Neural cell (in vitro differentiated cells): ENCODE measurements around the gene VAT1L. TPM values are rescaled to one million over a fixed set of nuclear protein-coding genes. Genes with fewer than 3 reads are reported as not detected.

Experiments
- H2AFZ ChIP-seq: fragments of 200-600, 300-800 bp; sonication (generic), shearing (Covaris generic); 2 replicates; pipeline ENCODE4 v1.6.0; 2014; ENCODE audit warnings: low read depth, mild to moderate bottlenecking, antibody characterized with exemption, low read length, moderate library complexity
- H3F3A ChIP-seq: fragments of 200-600 bp; shearing (Covaris generic); 2 replicates; pipeline ENCODE4 v1.6.1; 2016; ENCODE audit warnings: mild to moderate bottlenecking, moderate library complexity, mixed read lengths, antibody characterized with exemption, low read length; ENCODE audit not compliant: insufficient read depth, poor library complexity, severe bottlenecking
- H3K27ac ChIP-seq: fragments of 200-600, 300-800 bp; sonication (generic), shearing (Covaris generic); 2 replicates; pipeline ENCODE4 v1.5.1; 2014; ENCODE audit warnings: mild to moderate bottlenecking, low read length, moderate library complexity
- H3K27me3 ChIP-seq: fragments of 300-800, 200-600 bp; sonication (generic), shearing (Covaris generic); 2 replicates; pipeline ENCODE4 v1.6.0; 2014; ENCODE audit warnings: mild to moderate bottlenecking, low read depth, low read length, moderate library complexity; ENCODE audit not compliant: insufficient read depth
- H3K36me3 ChIP-seq: fragments of 300-800, 200-600 bp; sonication (generic), shearing (Covaris generic); 2 replicates; pipeline ENCODE4 v1.5.1; 2014; ENCODE audit warnings: mild to moderate bottlenecking, antibody characterized with exemption, low read length, moderate library complexity; ENCODE audit not compliant: insufficient read depth
- H3K4me2 ChIP-seq: fragments of 300-800, 200-600 bp; sonication (generic), shearing (Covaris generic); 2 replicates; pipeline ENCODE4 v1.6.0; 2014; ENCODE audit warnings: mild to moderate bottlenecking, low read length
- H3K4me3 ChIP-seq: fragments of 300-800, 200-600 bp; sonication (generic), shearing (Covaris generic); 2 replicates; pipeline ENCODE4 v1.5.1; 2014; ENCODE audit warnings: mild to moderate bottlenecking, low read length, moderate library complexity
- H3K79me2 ChIP-seq: fragments of 200-600 bp; shearing (Covaris generic); replicated peaks from 2 replicates; pipeline ENCODE4 v1.6.0; 2014; ENCODE audit warnings: mild to moderate bottlenecking, low read length, moderate library complexity; ENCODE audit not compliant: insufficient read depth
- H3K9ac ChIP-seq: fragments of 300-800, 200-600 bp; sonication (generic), shearing (Covaris generic); 2 replicates; pipeline ENCODE4 v1.6.1; 2016; ENCODE audit warnings: mild to moderate bottlenecking, low read length, mixed read lengths
- H3K9me2 ChIP-seq: fragments of 200-600 bp; shearing (Covaris generic); 2 replicates; pipeline ENCODE4 v1.6.1; 2016; ENCODE audit warnings: mild to moderate bottlenecking, low read length, mixed read lengths; ENCODE audit not compliant: insufficient read depth
- H3K9me3 ChIP-seq: fragments of 200-600, 300-800 bp; sonication (generic), shearing (Covaris generic); 2 replicates; pipeline ENCODE4 v1.6.1; 2016; ENCODE audit warnings: mild to moderate bottlenecking, mixed run types, low read length, moderate library complexity, mixed read lengths
- H4K20me1 ChIP-seq: fragments of 200-600 bp; shearing (Covaris generic); 2 replicates; pipeline ENCODE4 v1.6.1; 2016; ENCODE audit warnings: mild to moderate bottlenecking, mixed run types; ENCODE audit not compliant: insufficient read depth
- EP300 ChIP-seq: fragments of 450-650 bp; conservative IDR thresholded peaks from 2 replicates; pipeline ENCODE4 v1.6.1; 2014; ENCODE audit warnings: antibody characterized with exemption, mild to moderate bottlenecking, moderate library complexity; ENCODE audit not compliant: poor library complexity, severe bottlenecking
- EZH2 ChIP-seq: fragments of 200-600, 300-800 bp; shearing (Covaris generic), sonication (generic); IDR thresholded peaks from 2 replicates; pipeline ENCODE4 v1.6.1; 2014; ENCODE audit warnings: antibody characterized with exemption, low read length, borderline replicate concordance, mild to moderate bottlenecking; ENCODE audit not compliant: insufficient read depth, poor library complexity, severe bottlenecking
- MXI1 ChIP-seq: fragments of 450-650 bp; conservative IDR thresholded peaks from 2 replicates; pipeline ENCODE4 v1.6.1; 2014; ENCODE audit warnings: antibody characterized with exemption, mild to moderate bottlenecking; ENCODE audit not compliant: poor library complexity, severe bottlenecking
- POLR2AphosphoS5 ChIP-seq: IDR thresholded peaks from 2 replicates; pipeline ENCODE4 v1.6.1; 2012
- RAD21 ChIP-seq: fragments of 450-650 bp; conservative IDR thresholded peaks from 2 replicates; pipeline ENCODE4 v1.6.1; 2014; ENCODE audit warnings: antibody characterized with exemption, mild to moderate bottlenecking, moderate library complexity
- REST ChIP-seq: IDR thresholded peaks from 2 replicates; pipeline ENCODE4 v1.6.1; 2012; ENCODE audit warnings: borderline replicate concordance
- SMC3 ChIP-seq: fragments of 450-650 bp; conservative IDR thresholded peaks from 2 replicates; pipeline ENCODE4 v1.6.1; 2014; ENCODE audit warnings: antibody characterized with exemption, mild to moderate bottlenecking, moderate library complexity; ENCODE audit not compliant: poor library complexity
- TAF1 ChIP-seq: IDR thresholded peaks from 2 replicates; pipeline ENCODE4 v1.6.1; 2012; ENCODE audit warnings: low read depth
- polyA plus RNA-seq: library from polyadenylated mRNA; depleted of rRNA; stranded (reverse); fragments of >200 nt; gene quantifications from 2 replicates; pipeline ENCODE4 v1.2.3, GENCODE V29; 2014
- TF ChIP-seq, protein P1 (sequence below): fragments of 450-650 bp; IDR thresholded peaks from 2 replicates; pipeline ENCODE4 v1.5.1; 2014; ENCODE audit warnings: antibody characterized with exemption, mild to moderate bottlenecking, moderate library complexity; ENCODE audit not compliant: poor library complexity, severe bottlenecking

VAT1L gene
- polyA plus RNA-seq, 1 donor from 2014 or later: 54.5 TPM

DNA sequence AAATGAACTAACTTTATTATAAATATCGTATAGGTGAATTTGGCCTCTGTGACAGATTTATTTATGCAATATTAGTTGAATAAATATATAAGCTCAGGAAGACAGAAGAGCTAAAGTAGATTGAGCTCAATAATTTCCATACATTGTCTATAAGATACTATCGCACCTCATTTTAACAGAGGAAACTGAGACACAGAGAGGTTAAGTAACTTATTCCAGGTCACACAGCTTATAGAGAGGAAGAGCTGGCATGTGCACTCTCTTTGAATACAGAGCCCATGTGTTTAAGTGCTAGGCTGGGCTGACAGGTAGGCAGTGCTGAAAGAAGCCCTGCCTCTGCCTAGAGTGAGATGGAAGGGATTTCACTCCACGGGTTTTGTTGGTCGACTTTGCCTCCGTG is 48.4 kb downstream of the VAT1L start:
- no peaks in the 10 kb centered on the region for H3K9me3 ChIP-seq
- no peak overlapping the region for H3K4me3 ChIP-seq
- H4K20me1 ChIP-seq: no peaks in the 10 kb centered on the region
- H3K27me3 ChIP-seq: no peaks in the 10 kb centered on the region
- no peaks in the 10 kb centered on the region for H3F3A ChIP-seq
- no peak overlapping the region for H3K4me2 ChIP-seq
- no peak overlapping the region for H3K27ac ChIP-seq
- H3K9me2 ChIP-seq: no peaks in the 10 kb centered on the region
- no peak overlapping the region for H3K9ac ChIP-seq
- no peaks in the 10 kb centered on the region for H3K36me3 ChIP-seq
- no peak overlapping the region for H2AFZ ChIP-seq
- TF ChIP-seq EP300 (no peak), POLR2AphosphoS5 (no peak), SMC3 (no peak), EZH2 (no peak)
- TF ChIP-seq, protein P1, sequence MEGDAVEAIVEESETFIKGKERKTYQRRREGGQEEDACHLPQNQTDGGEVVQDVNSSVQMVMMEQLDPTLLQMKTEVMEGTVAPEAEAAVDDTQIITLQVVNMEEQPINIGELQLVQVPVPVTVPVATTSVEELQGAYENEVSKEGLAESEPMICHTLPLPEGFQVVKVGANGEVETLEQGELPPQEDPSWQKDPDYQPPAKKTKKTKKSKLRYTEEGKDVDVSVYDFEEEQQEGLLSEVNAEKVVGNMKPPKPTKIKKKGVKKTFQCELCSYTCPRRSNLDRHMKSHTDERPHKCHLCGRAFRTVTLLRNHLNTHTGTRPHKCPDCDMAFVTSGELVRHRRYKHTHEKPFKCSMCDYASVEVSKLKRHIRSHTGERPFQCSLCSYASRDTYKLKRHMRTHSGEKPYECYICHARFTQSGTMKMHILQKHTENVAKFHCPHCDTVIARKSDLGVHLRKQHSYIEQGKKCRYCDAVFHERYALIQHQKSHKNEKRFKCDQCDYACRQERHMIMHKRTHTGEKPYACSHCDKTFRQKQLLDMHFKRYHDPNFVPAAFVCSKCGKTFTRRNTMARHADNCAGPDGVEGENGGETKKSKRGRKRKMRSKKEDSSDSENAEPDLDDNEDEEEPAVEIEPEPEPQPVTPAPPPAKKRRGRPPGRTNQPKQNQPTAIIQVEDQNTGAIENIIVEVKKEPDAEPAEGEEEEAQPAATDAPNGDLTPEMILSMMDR: no peak
- H3K79me2 ChIP-seq: no peaks in the 10 kb centered on the region

GRCh38 chr16:77838597-77839255 is 50.4 kb downstream of the VAT1L start:
- H3K4me2 ChIP-seq: no peak overlapping the region
- no peaks in the 10 kb centered on the region for H3K9me3 ChIP-seq
- no peaks in the 10 kb centered on the region for H3F3A ChIP-seq
- no peak overlapping the region for H3K4me3 ChIP-seq
- no peak overlapping the region for H3K27ac ChIP-seq
- H3K79me2 ChIP-seq: no peaks in the 10 kb centered on the region
- no peaks in the 10 kb centered on the region for H3K36me3 ChIP-seq
- no peaks in the 10 kb centered on the region for H4K20me1 ChIP-seq
- H2AFZ ChIP-seq: no peak overlapping the region
- no peaks in the 10 kb centered on the region for H3K27me3 ChIP-seq
- no peaks in the 10 kb centered on the region for H3K9me2 ChIP-seq
- H3K9ac ChIP-seq: no peak overlapping the region
- no peak for TF ChIP-seq MXI1
- no peak for TF ChIP-seq SMC3
- TF ChIP-seq EZH2: no peak
- TF ChIP-seq TAF1: no peak
- TF ChIP-seq POLR2AphosphoS5: no peak
- no peak for TF ChIP-seq REST
- TF ChIP-seq EP300: no peak
- TF ChIP-seq RAD21: no peak

DNA sequence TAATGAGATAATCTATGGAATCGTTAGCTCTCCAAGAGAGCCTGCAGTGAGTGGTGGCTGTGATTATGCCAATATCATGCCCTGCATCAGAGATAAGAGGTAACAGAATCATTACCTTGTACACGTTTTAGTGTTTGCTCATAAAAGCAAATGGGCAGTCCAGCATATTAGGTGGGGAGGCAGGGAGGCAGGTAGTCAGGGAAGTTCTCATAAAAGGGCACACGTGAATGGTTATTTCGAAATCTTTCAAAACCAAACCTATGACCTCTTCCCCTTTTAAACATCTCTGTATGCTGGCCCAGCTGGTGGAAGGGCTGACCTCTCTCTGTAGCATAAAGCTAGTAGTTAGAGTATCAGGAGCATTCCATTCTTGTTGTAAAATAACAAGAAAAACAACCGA is 51.7 kb downstream of the VAT1L start:
- Histone ChIP-seq H3K27ac (no peak overlapping the region), H3K9ac (no peak overlapping the region), H3K9me3 (no peaks in the 10 kb centered on the region), H2AFZ (no peak overlapping the region), H3K9me2 (no peaks in the 10 kb centered on the region), H3K27me3 (no peaks in the 10 kb centered on the region), H3K36me3 (no peaks in the 10 kb centered on the region), H4K20me1 (no peaks in the 10 kb centered on the region), H3K4me3 (no peak overlapping the region), H3F3A (no peaks in the 10 kb centered on the region), H3K79me2 (no peaks in the 10 kb centered on the region), H3K4me2 (no peak overlapping the region)
- TF ChIP-seq EZH2 (no peak), POLR2AphosphoS5 (no peak), RAD21 (no peak), TAF1 (no peak), MXI1 (no peak), SMC3 (no peak)
- TF ChIP-seq, protein P1: no peak
